ENCODE data around the gene MED13. TPM values are rescaled to one million over a fixed set of nuclear protein-coding genes. Genes with fewer than 3 reads are reported as not detected.

MED13 gene
- total and polyA plus RNA-seq, 9 of the 15 experiments (the other 6 are each of a cell fraction or from before 2014, with no cell fraction given), result 5.4 to 48.4 (median 28.2) TPM

- Histone ChIP-seq H3K27me3 (ENCODE audit: control insufficient read depth in 2 of 2, insufficient read depth in 2 of 2, low read length in 2 of 2) (no peaks in the 10 kb centered on the region), H4K20me1 (replicated peaks; ENCODE audit: control insufficient read depth, insufficient read depth, low read length) (no peaks in the 10 kb centered on the region), H3K9me1 (ENCODE audit: control insufficient read depth, insufficient read depth, low read length) (no peaks in the 10 kb centered on the region), H3K9me3 (replicated peaks; ENCODE audit: control insufficient read depth, insufficient read depth, low read depth, low read length) (no peaks in the 10 kb centered on the region), H3K4me1 (replicated peaks in 1 of 2; ENCODE audit: control insufficient read depth in 2 of 2, insufficient read depth in 2 of 2, low read length in 2 of 2) (no peaks in the 10 kb centered on the region), H3K9ac (ENCODE audit: insufficient read depth in 1 of 2, low read depth in 2 of 2, low read length in 2 of 2) (no peak overlapping the region), H3K36me3 (ENCODE audit: control insufficient read depth, insufficient read depth, low read length) (peaks cover 63% of the 10 kb centered on the region), H3K27ac (ENCODE audit: extremely low read depth, low read depth, low read length) (no peak overlapping the region), H3K4me3 (no peak overlapping the region), H2AFZ (ENCODE audit: low read depth, low read length) (no peak overlapping the region), H3K79me2 (ENCODE audit: control insufficient read depth, insufficient read depth, low read length) (no peaks in the 10 kb centered on the region), H3K4me2 (ENCODE audit: insufficient read depth, low read length) (no peak overlapping the region)
- DNase-seq (ENCODE audit: extremely low read depth in 1 of 4, low spot score in 3 of 4) (no peak), ATAC-seq (no peak), FAIRE-seq (no peak)
- POLR2A ChIA-PET, result interaction anchor here (0.6 kb wide), 1 partner anchor 595 kb away, joined by 4 read pairs; no protein-coding TSS in a partner anchor
- 100% methylated on average over 3 of the region's 3 CpGs for WGBS (ENCODE audit: insufficient coverage, low coverage, missing lambda C conversion rate)
- TF ChIP-seq SFPQ (IDR thresholded peaks at IDR 0.05; ENCODE audit: low read depth, low read length) (no peak), ZBTB11 (CRISPR knock-in tag; IDR thresholded peaks at IDR 0.05) (peak in 1 of 3 experiments; percentile 91; a peak in 2 of 6 replicates), TCF7 (IDR thresholded peaks at IDR 0.05; ENCODE audit: borderline replicate concordance) (no peak), RBM39 (optimal IDR thresholded peaks at IDR 0.05; ENCODE audit: low read depth, low read length) (no peak)
- BruUV-seq (replicated peaks), result no TSS peak
- CTCF ChIA-PET (ENCODE audit: low intra/inter-chr PET ratio), result no interaction called here
- in situ Hi-C loops (cut with MboI), result no loop called here
- intact Hi-C loops (cut with micrococcal nuclease), result no loop called here
These were observed 161.8 kb downstream of the MED13 start for GRCh38 chr17:61903251-61903650.
